GM12872 (cell line): Measurements from ENCODE around the gene ZHX3.

Source experiments
- CTCF ChIP-seq: IDR thresholded peaks from 3 replicates; pipeline ENCODE4 v1.5.1; 2011; ENCODE audit warnings: low read depth, mild to moderate bottlenecking, low read length, moderate library complexity; ENCODE audit not compliant: insufficient read depth

Gene ZHX3

GRCh38 chr20:41214202-41214601 is 103.3 kb downstream of the ZHX3 start:
- no peak for TF ChIP-seq CTCF

GRCh38 chr20:41213150-41213820 is 104.2 kb downstream of the ZHX3 start:
- TF ChIP-seq CTCF, result no peak

GRCh38 chr20:41205313-41205712 is 112.2 kb downstream of the ZHX3 start:
- no peak for TF ChIP-seq CTCF

- TF ChIP-seq CTCF, result no peak
These were observed 112.9 kb downstream of the ZHX3 start for GRCh38 chr20:41204304-41205265.

- no peak for TF ChIP-seq CTCF
These were observed 113.9 kb downstream of the ZHX3 start for GRCh38 chr20:41203660-41204059.

GRCh38 chr20:41202426-41202825 is 115.1 kb downstream of the ZHX3 start:
- TF ChIP-seq CTCF, result no peak

GRCh38 chr20:41201760-41202159 is 115.8 kb downstream of the ZHX3 start:
- TF ChIP-seq CTCF, result no peak
